ENCODE data around the gene CNTNAP1. TPM values are rescaled to one million over a fixed set of nuclear protein-coding genes. Genes with fewer than 3 reads are reported as not detected.
A peak's percentile ranks its signal among the peaks of the same experiment; 100 is the strongest.

The CNTNAP1 gene
- total and polyA plus RNA-seq, 9 of the 15 experiments (the other 6 are each of a cell fraction or from before 2014, with no cell fraction given), result 0.10 to 1.8 (median 0.62) TPM

GRCh38 chr17:42639525-42640113 is 42.7 kb upstream of the CNTNAP1 start:
- Histone ChIP-seq H3K9ac (ENCODE audit: insufficient read depth in 1 of 2, low read depth in 2 of 2, low read length in 2 of 2) (0 out of 4 replicates have a peak overlapping the region, but pooled peaks of 1 of the 2 experiments have one; percentile 29), H3K27ac (ENCODE audit: extremely low read depth, low read depth, low read length) (no peak overlapping the region), H3K4me2 (ENCODE audit: insufficient read depth, low read length) (no peak overlapping the region), H4K20me1 (replicated peaks; ENCODE audit: control insufficient read depth, insufficient read depth, low read length) (no peaks in the 10 kb centered on the region), H3K36me3 (ENCODE audit: control insufficient read depth, insufficient read depth, low read length) (no peaks in the 10 kb centered on the region), H3K9me1 (ENCODE audit: control insufficient read depth, insufficient read depth, low read length) (no peaks in the 10 kb centered on the region), H3K4me1 (replicated peaks in 1 of 2; ENCODE audit: control insufficient read depth in 2 of 2, insufficient read depth in 2 of 2, low read length in 2 of 2) (peaks cover 0 to 2% of the 10 kb centered on the region in 2 experiments; a peak in 2 of 5 replicates), H3K79me2 (ENCODE audit: control insufficient read depth, insufficient read depth, low read length) (no peaks in the 10 kb centered on the region), H2AFZ (ENCODE audit: low read depth, low read length) (no peak overlapping the region), H3K9me3 (replicated peaks; ENCODE audit: control insufficient read depth, insufficient read depth, low read depth, low read length) (no peaks in the 10 kb centered on the region), H3K27me3 (ENCODE audit: control insufficient read depth in 2 of 2, insufficient read depth in 2 of 2, low read length in 2 of 2) (no peaks in the 10 kb centered on the region), H3K4me3 (no peak overlapping the region)
- no peak for TF ChIP-seq FOXK1 (CRISPR knock-in tag; IDR thresholded peaks at IDR 0.05; ENCODE audit: borderline replicate concordance)
- TF ChIP-seq RBM25 (IDR thresholded peaks at IDR 0.05; ENCODE audit: low read depth, low read length, severe bottlenecking), result peak; percentile 1
- TF ChIP-seq ZKSCAN8 (CRISPR knock-in tag; IDR thresholded peaks at IDR 0.05), result no peak
- TF ChIP-seq TCFL5 (CRISPR knock-in tag; conservative IDR thresholded peaks at IDR 0.05), result no peak
- no peak for TF ChIP-seq ZNF644 (tag; IDR thresholded peaks at IDR 0.05; ENCODE audit: low read depth)
- TF ChIP-seq ZNF551 (CRISPR knock-in tag; IDR thresholded peaks at IDR 0.05), result no peak
- TF ChIP-seq, protein P1, sequence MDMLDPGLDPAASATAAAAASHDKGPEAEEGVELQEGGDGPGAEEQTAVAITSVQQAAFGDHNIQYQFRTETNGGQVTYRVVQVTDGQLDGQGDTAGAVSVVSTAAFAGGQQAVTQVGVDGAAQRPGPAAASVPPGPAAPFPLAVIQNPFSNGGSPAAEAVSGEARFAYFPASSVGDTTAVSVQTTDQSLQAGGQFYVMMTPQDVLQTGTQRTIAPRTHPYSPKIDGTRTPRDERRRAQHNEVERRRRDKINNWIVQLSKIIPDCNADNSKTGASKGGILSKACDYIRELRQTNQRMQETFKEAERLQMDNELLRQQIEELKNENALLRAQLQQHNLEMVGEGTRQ (CRISPR knock-in tag; IDR thresholded peaks at IDR 0.05), result no peak
- no peak for TF ChIP-seq SMAD2 (IDR thresholded peaks at IDR 0.05; ENCODE audit: low read depth, low read length)
- TF ChIP-seq ZNF121 (CRISPR knock-in tag; conservative IDR thresholded peaks at IDR 0.05), result 0 out of 2 replicates have a peak, but pooled peaks have one; percentile 11
- no peak for TF ChIP-seq ATF6 (CRISPR knock-in tag; IDR thresholded peaks at IDR 0.05)
- TF ChIP-seq ATF1 (CRISPR knock-in tag; IDR thresholded peaks at IDR 0.05), result no peak
- TF ChIP-seq ATF1 (tag; IDR thresholded peaks at IDR 0.05), result no peak
- in situ Hi-C loops (cut with MboI) (no loop called here), intact Hi-C loops (cut with micrococcal nuclease) (no loop called here)
- ChIA-PET CTCF (ENCODE audit: low intra/inter-chr PET ratio) (no interaction called here), POLR2A (interaction anchor here (0.6 kb wide), 1 partner anchor 21 kb away, joined by 3 read pairs; no protein-coding TSS in a partner anchor)
- FAIRE-seq (no peak), ATAC-seq (no peak), DNase-seq (ENCODE audit: extremely low read depth in 1 of 4, low spot score in 3 of 4) (no peak)
- WGBS (ENCODE audit: insufficient coverage, low coverage, missing lambda C conversion rate), result 59% methylated on average over 5 of the region's 7 CpGs
- BruUV-seq (replicated peaks), result no TSS peak

All from K562 (cell line).